ENCODE data around the gene EGFL8. TPM values are rescaled to one million over a fixed set of nuclear protein-coding genes. Genes with fewer than 3 reads are reported as not detected.
A peak's percentile ranks its signal among the peaks of the same experiment; 100 is the strongest.

EGFL8 gene
- total and polyA plus RNA-seq, 9 of the 15 experiments (the other 6 are each of a cell fraction or from before 2014, with no cell fraction given) = 2.2 to 47.4 (median 14.2) TPM

DNA sequence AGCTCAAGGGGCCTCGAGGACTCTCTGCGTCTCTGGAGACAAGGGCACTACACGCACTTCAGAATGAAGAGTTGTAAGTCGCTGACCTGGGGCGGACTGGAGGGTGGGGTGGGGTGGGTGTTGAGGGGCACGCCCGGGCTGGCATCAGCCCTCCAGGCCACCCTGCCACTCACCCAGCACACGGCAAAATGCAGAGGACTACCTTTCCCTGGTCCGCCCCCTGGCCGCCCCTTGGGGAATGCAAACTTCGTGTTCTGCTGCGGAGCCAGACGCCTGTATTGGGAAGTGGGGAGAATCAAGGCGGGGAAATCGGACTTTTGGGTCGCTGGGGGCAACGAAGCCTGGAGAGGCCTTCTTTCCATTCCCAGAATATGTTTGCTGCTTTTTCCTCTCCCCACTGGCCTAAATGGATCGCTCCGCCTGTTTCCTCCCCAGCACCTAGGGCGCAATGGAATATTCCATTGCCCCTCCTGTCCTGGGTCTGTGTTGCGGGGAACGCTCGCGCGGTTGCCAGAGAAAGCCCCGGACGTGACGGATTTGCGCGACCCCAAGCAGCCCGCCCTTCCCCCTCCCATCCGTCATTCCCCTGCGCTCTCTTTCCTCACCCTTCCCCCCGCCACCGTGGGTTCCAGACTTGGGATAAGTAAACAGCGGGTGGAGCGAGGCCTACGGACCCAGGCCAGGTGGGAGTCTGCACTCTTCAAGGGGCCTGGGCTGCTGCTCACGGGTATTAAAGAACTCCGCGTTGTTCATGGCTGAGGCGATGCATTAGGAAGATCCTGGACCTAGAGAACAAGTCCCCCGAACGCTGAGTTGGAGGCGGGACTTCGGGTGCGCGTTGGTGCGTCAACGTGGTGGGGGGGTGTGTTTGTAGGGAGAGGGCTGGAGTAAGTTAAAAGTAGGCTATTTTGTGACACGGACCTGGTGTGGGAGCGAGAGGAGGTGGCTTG is 10.6 kb upstream of the EGFL8 start, which contains the start of gene PPT2 (continued):
- peak; percentile 79 for TF ChIP-seq DIDO1 (tag; IDR thresholded peaks at IDR 0.05; ENCODE audit: low read depth)
- TF ChIP-seq, protein P1, sequence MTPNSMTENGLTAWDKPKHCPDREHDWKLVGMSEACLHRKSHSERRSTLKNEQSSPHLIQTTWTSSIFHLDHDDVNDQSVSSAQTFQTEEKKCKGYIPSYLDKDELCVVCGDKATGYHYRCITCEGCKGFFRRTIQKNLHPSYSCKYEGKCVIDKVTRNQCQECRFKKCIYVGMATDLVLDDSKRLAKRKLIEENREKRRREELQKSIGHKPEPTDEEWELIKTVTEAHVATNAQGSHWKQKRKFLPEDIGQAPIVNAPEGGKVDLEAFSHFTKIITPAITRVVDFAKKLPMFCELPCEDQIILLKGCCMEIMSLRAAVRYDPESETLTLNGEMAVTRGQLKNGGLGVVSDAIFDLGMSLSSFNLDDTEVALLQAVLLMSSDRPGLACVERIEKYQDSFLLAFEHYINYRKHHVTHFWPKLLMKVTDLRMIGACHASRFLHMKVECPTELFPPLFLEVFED (CRISPR knock-in tag; conservative IDR thresholded peaks at IDR 0.05) = no peak
- no peak for TF ChIP-seq RHOXF2B (CRISPR knock-in tag; conservative IDR thresholded peaks at IDR 0.05)
- TF ChIP-seq, protein P2, sequence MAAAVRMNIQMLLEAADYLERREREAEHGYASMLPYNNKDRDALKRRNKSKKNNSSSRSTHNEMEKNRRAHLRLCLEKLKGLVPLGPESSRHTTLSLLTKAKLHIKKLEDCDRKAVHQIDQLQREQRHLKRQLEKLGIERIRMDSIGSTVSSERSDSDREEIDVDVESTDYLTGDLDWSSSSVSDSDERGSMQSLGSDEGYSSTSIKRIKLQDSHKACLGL (CRISPR knock-in tag; IDR thresholded peaks at IDR 0.05; ENCODE audit: borderline replicate concordance, poor library complexity, severe bottlenecking) = no peak
- TF ChIP-seq ZFP1 (CRISPR knock-in tag; IDR thresholded peaks at IDR 0.05) = peak; percentile 7; the same call in 1 of the 2 replicates
- no peak for TF ChIP-seq KLF16 (IDR thresholded peaks at IDR 0.05)
- TF ChIP-seq RBFOX2 (IDR thresholded peaks at IDR 0.05; ENCODE audit: low read depth, low read length) = peak; percentile 80
- TF ChIP-seq, protein P3, sequence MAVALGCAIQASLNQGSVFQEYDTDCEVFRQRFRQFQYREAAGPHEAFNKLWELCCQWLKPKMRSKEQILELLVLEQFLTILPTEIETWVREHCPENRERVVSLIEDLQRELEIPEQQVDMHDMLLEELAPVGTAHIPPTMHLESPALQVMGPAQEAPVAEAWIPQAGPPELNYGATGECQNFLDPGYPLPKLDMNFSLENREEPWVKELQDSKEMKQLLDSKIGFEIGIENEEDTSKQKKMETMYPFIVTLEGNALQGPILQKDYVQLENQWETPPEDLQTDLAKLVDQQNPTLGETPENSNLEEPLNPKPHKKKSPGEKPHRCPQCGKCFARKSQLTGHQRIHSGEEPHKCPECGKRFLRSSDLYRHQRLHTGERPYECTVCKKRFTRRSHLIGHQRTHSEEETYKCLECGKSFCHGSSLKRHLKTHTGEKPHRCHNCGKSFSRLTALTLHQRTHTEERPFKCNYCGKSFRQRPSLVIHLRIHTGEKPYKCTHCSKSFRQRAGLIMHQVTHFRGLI (CRISPR knock-in tag; IDR thresholded peaks at IDR 0.05) = no peak
- no peak for TF ChIP-seq ZNF696 (CRISPR knock-in tag; conservative IDR thresholded peaks at IDR 0.05)
- no peak for TF ChIP-seq ZNF584 (CRISPR knock-in tag; IDR thresholded peaks at IDR 0.05; ENCODE audit: low read depth)
- no peak for TF ChIP-seq SRSF1 (IDR thresholded peaks at IDR 0.05; ENCODE audit: low read depth, low read length)
- TF ChIP-seq HIVEP1 (CRISPR knock-in tag; IDR thresholded peaks at IDR 0.05) = no peak
- TF ChIP-seq, protein P4, sequence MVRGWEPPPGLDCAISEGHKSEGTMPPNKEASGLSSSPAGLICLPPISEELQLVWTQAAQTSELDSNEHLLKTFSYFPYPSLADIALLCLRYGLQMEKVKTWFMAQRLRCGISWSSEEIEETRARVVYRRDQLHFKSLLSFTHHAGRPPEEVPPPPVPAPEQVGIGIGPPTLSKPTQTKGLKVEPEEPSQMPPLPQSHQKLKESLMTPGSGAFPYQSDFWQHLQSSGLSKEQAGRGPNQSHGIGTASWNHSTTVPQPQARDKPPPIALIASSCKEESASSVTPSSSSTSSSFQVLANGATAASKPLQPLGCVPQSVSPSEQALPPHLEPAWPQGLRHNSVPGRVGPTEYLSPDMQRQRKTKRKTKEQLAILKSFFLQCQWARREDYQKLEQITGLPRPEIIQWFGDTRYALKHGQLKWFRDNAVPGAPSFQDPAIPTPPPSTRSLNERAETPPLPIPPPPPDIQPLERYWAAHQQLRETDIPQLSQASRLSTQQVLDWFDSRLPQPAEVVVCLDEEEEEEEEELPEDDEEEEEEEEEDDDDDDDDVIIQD (CRISPR knock-in tag; IDR thresholded peaks at IDR 0.05) = no peak
- TF ChIP-seq POLR2A (conservative IDR thresholded peaks at IDR 0.05) = peak; percentile 82
- TF ChIP-seq ZNF143 (CRISPR knock-in tag; IDR thresholded peaks at IDR 0.05) = no peak
- no peak for TF ChIP-seq ELF1 (tag; IDR thresholded peaks at IDR 0.05)
- TF ChIP-seq BDP1 (IDR thresholded peaks at IDR 0.05; ENCODE audit: insufficient read depth, insufficient read length) = no peak
- TF ChIP-seq, protein P5, sequence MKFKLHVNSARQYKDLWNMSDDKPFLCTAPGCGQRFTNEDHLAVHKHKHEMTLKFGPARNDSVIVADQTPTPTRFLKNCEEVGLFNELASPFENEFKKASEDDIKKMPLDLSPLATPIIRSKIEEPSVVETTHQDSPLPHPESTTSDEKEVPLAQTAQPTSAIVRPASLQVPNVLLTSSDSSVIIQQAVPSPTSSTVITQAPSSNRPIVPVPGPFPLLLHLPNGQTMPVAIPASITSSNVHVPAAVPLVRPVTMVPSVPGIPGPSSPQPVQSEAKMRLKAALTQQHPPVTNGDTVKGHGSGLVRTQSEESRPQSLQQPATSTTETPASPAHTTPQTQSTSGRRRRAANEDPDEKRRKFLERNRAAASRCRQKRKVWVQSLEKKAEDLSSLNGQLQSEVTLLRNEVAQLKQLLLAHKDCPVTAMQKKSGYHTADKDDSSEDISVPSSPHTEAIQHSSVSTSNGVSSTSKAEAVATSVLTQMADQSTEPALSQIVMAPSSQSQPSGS (CRISPR knock-in tag; IDR thresholded peaks at IDR 0.05) = no peak
- no peak for TF ChIP-seq XRCC3 (IDR thresholded peaks at IDR 0.05)

Data from K562 (cell line).